SKM-1 treated with dmso at 0.1 percent for 144 hours (cell line): ENCODE measurements around the gene DERL2.
A peak's percentile ranks its signal among the peaks of the same experiment; 100 is the strongest.
"Not testable (repeated sequence)": the region's sequence is repeated elsewhere in the genome, so short reads cannot be mapped to it uniquely, and the experiment has no call there.

Experiments
- DNase-seq: peaks from one replicate; lab custom pipeline; 2025; ENCODE audit not compliant: unreplicated experiment; lab: John Stamatoyannopoulos, UW

Gene DERL2

DNA sequence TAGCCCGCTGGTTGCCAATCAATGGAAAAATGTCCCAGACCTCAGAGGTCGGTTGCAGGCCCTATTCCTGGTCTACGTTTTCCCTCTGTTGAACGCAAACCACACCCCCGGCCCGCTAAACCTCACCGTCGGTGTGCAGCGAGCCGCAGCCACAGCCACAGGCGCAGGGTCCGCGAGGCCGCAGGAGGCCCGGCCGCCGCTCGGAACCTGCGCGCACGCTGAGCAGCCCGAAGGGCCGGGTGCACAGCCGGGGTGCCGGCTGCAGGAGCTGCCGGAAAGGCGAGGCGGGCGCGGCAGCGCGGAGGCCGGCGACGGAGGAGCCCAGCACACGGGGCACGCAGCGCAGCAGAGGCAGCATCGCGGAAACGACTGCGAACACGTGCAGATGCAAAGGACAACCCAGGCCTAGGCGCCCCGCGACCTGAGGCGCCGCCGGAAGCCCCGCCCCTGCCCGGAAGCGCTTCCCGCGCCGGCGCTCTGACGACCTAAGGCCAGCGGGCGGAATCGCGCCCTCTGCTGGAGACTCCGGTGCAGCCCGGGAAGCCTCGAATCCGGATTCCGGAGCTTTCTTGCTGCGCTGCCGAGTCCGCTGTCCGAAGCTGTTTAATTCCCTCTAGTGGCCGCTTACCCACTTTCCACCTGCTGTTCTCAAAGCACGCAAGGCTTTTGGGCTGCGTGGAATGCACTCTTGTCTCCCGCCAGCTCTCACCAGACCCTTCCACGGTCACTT is 47.1 kb downstream of the DERL2 start, which contains the start of gene C1QBP:
Gene C1QBP, minus strand, starts transcription at position 440 of the 730 bp plus-strand sequence. Its CDS starts 82 bp downstream, at position 358.
- DNase-seq, result peak; percentile 78

- DNase-seq, result no peak
Observed at GRCh38 chr17:5437721-5438317, 48.2 kb downstream of the DERL2 start.

DNA sequence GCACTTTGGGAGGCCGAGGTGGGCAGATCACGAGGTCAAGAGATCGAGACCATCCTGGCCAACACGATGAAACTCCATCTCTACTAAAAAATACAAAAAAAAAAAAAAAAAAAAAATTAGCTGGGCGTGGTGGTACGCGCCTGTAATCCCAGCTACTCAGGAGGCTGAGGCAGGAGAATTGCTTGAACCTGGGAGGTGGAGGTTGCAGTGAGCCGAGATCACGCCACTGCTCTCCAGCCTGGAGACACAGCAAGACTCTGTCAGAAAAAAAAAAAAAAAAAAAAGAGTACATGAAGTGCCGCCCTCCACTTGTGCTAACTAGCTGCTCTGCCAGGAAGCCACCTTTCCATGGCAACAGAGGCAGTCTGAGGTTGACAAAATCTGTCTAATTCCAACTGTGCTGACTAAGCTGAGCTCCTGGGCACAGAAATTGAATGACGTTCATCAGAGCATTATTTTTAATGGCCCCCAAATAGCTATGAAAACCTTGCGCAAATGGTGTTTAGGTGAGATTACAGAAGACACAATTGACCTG is 50.1 kb downstream of the DERL2 start:
- not testable (repeated sequence) for DNase-seq

- DNase-seq, result no peak
Observed at GRCh38 chr17:5434984-5435383, 51.0 kb downstream of the DERL2 start.

DNA sequence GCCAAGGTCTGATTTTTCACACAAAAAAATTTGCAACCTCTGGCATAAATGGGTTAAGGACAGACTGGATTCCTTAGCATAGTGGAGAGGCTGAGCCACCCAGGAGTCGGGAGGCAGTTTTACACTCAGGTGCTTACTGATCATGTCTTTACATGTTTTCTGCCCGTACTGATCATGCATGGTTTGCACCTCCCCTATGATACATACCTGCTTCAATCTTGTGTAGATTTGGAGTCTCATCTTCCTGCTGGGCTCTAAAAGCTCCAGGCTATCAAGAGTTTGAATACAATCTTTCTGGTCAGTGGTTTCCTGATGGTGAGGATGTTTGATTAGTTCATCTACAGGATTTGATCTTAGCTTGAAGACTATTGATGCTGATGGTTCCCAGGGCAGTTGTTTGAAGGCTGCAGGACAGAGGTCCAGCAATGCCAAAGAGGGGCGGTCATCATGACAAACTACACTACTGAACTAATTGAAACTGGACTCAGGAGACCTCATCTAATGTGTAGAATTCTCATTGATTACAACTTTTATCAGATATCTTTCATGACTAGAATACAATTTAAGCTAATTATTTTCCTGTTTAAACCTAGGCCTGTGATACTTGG is 53.9 kb downstream of the DERL2 start:
- no peak for DNase-seq

- DNase-seq, result not testable (repeated sequence)
Observed at GRCh38 chr17:5431234-5431633, 54.7 kb downstream of the DERL2 start.

DNA sequence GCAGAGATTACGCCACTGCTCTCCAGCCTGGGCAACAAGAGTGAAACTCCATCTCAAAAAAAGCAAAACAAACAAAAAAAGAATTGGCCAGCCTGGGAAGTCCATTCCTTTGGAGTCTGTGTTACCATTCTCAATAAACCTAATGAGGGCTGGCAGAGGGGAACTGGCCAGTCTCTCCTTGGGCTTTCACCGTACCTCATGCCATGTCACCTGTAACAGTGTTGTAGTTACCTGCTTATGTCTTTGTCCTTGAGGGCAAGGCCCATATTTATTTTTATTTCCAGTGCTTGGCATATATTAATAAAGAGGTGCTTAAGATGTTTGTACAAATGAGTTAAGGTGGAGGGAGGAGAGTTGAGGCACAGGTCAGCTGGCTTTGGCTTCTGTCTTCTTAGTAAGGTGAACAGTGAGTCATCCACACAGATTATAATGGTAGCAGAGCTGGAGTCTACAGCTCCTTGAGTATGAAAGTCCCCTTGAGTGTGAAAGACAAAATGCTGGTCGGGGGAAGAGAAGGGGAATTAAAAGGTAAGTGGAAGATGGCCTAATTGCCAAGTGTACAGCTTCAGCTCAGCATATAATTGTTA is 55.5 kb downstream of the DERL2 start:
- DNase-seq, result no peak

DNA sequence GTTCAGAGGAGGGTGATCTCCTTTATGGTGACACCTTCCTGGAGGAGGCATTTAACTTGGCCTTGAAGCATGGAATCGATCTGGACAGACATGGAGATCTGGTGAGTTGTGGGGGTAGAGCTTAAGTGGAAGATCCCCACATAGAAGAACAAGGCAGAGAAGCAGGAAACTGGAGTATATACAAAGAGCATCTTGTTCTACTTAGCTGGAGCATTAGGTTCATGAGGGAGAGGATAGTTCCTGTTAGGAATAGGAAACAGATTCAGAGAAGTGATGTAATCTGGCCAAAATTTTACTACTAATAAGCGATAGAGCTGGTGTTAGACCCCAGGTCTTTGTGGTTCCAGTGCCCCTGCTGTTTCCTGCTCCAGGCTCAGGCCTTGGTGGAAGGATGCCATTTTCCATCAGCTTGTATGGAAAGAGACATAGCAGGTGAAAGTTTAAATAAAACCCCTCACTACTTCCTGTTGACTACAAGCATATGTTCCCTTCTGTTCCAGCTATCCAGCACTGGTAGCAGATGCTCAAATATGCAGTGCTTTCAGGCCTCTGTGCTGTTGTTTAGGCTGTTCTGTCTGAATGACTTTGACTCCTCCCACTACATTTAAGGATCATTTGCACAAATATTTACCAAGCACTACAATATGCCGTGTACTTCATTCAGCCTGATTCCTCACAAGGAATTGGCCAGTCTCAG is 56.6 kb downstream of the DERL2 start:
- no peak for DNase-seq

- DNase-seq, result no peak
Observed at GRCh38 chr17:5425826-5426225, 60.2 kb downstream of the DERL2 start.

GRCh38 chr17:5424909-5425308 is 61.1 kb downstream of the DERL2 start:
- DNase-seq, result no peak

DNA sequence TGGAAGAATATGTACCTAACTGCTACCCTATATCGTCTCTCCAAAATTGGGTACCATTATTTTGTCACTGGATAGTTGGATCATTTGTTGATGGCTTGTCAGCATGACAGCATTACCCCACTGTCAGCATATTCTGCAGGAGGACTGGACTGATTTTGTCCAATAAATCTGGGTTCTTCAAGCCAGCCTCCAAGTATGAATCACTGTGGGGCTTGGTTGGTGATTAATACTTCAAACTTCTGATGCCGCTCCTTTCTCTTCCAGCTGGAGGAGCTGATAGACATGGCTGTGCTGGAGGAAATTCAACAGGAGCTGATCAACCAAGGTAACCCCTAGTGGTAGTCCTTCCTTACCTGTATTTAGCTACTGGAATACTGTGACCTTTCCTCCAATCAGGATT is 63.5 kb downstream of the DERL2 start:
- no peak for DNase-seq
